Stimulated activated CD4-positive, alpha-beta T cell treated with anti-CD3 and anti-CD28 coated beads, TNF-alpha, amount 100 ng/mL, for 4 hours (primary cell): ENCODE data around the gene AMDHD2.
"Not testable (repeated sequence)": the region's sequence is repeated elsewhere in the genome, so short reads cannot be mapped to it uniquely, and the experiment has no call there.

Source experiments
- DNase-seq, 3 experiments: peaks; one replicate each; pipeline ENCODE4 v3.0.0-alpha.2; 2020; ENCODE audit warnings: low read depth in 3 of 3

Gene AMDHD2

GRCh38 chr16:2580143-2580542 lies 60.0 kb downstream of the AMDHD2 start:
- not testable (repeated sequence) for DNase-seq

DNA sequence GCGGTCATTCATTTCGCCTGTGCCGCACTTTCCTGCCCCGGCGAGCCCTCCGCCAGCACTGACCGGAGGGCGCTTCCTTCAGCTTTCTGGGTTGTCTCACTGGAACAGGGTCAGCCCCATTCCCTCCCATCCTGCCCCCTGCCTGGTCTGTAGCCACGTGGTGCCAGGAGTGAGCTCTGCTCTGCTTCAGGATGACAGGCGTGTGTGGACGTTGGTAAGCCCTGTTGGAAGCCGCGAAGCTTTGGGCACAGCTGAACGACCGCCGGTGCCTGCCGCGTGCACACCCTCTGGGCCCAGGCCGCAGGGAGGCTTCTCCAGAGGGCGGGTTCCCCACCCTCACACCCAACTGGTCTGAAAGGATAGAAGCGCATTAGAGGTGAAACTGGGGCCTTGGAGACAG lies 60.6 kb downstream of the AMDHD2 start:
- DNase-seq: not testable (repeated sequence)
